GM23248 (cell line): ENCODE data around the gene PROM2. TPM values are rescaled to one million over a fixed set of nuclear protein-coding genes. Genes with fewer than 3 reads are reported as not detected.
A peak's percentile ranks its signal among the peaks of the same experiment; 100 is the strongest.

Experiments
- DNase-seq: peaks from one replicate; pipeline ENCODE4 v3.0.0-alpha.2; 2015
- H2AFZ ChIP-seq: fragments of 200-600 bp; sonication (generic); 2 replicates; pipeline ENCODE4 v1.6.1; 2016; ENCODE audit warnings: antibody characterized with exemption
- H3F3A ChIP-seq: fragments of 200-600 bp; sonication (generic); 2 replicates; pipeline ENCODE4 v1.6.1; 2016; ENCODE audit warnings: mild to moderate bottlenecking, antibody characterized with exemption, mixed run types; ENCODE audit not compliant: insufficient read depth
- H3K27ac ChIP-seq: fragments of 200-600 bp; sonication (generic); 2 replicates; pipeline ENCODE4 v1.5.1; 2016; ENCODE audit warnings: mild to moderate bottlenecking
- H3K27me3 ChIP-seq: fragments of 200-600 bp; sonication (generic); replicated peaks from 2 replicates; pipeline ENCODE4 v1.6.1; 2016; ENCODE audit warnings: mild to moderate bottlenecking; ENCODE audit not compliant: insufficient read depth
- H3K36me3 ChIP-seq: fragments of 200-600 bp; sonication (generic); 2 replicates; pipeline ENCODE4 v1.6.1; 2016; ENCODE audit warnings: low read depth, mild to moderate bottlenecking
- H3K4me1 ChIP-seq: fragments of 200-600 bp; sonication (generic); 2 replicates; pipeline ENCODE4 v1.6.1; 2016; ENCODE audit warnings: mild to moderate bottlenecking; ENCODE audit not compliant: insufficient read depth
- H3K4me2 ChIP-seq: fragments of 200-600 bp; sonication (generic); one replicate; pipeline ENCODE4 v1.6.1; 2016; ENCODE audit warnings: mild to moderate bottlenecking; ENCODE audit not compliant: unreplicated experiment
- H3K4me3 ChIP-seq: fragments of 200-600 bp; sonication (generic); 2 replicates; pipeline ENCODE4 v1.5.1; 2016; ENCODE audit warnings: mild to moderate bottlenecking
- H3K79me2 ChIP-seq: fragments of 200-600 bp; sonication (generic); 2 replicates; pipeline ENCODE4 v1.6.1; 2016; ENCODE audit warnings: mild to moderate bottlenecking; ENCODE audit not compliant: insufficient read depth
- H3K9ac ChIP-seq: fragments of 200-600 bp; sonication (generic); 2 replicates; pipeline ENCODE4 v1.6.1; 2016; ENCODE audit warnings: mild to moderate bottlenecking
- H3K9me2 ChIP-seq: fragments of 200-600 bp; sonication (generic); 2 replicates; pipeline ENCODE4 v1.6.1; 2016; ENCODE audit warnings: mixed run types, mild to moderate bottlenecking, moderate library complexity; ENCODE audit not compliant: insufficient read depth
- H3K9me3 ChIP-seq: fragments of 200-600 bp; sonication (generic); one replicate; pipeline ENCODE4 v1.6.1; 2017; ENCODE audit warnings: low read depth
- H4K20me1 ChIP-seq: fragments of 200-600 bp; sonication (generic); 2 replicates; pipeline ENCODE4 v1.6.0; 2016; ENCODE audit not compliant: insufficient read depth
- EZH2 ChIP-seq: fragments of 200-600 bp; sonication (generic); IDR thresholded peaks from 2 replicates; pipeline ENCODE4 v1.6.1; 2018; ENCODE audit warnings: antibody characterized with exemption, mild to moderate bottlenecking; ENCODE audit not compliant: insufficient read depth, poor library complexity, severe bottlenecking
- EZH2phosphoT487 ChIP-seq: fragments of 200-600 bp; sonication (generic); IDR thresholded peaks from 2 replicates; pipeline ENCODE4 v1.6.1; 2018; ENCODE audit warnings: antibody characterized with exemption, moderate library complexity, mild to moderate bottlenecking, low read depth; ENCODE audit not compliant: insufficient read depth
- WGBS, 2 experiments: methylation state at CpG; one replicate each; pipeline ENCODE4 v1.1.6; 2015 to 2017; ENCODE audit warnings: low lambda C conversion rate in 2 of 2, low coverage in 1 of 2; ENCODE audit errors: missing lambda C conversion rate in 2 of 2; 5-methylcytosine and 5-hydroxymethylcytosine counted together
- in situ Hi-C: fragments of 300-500 bp; cut with MboI; formaldehyde crosslinking; loops from 2 replicates; pipeline ENCODE4 v1.15.0; 2020
- polyA plus RNA-seq: library from polyadenylated mRNA; unstranded; fragments of >200 nt; fragmentation: Nextera tagmentation; extraction: Ambion mirVana; gene quantifications from 2 replicates; pipeline ENCODE4 v1.2.1, GENCODE V29; 2016
- total RNA-seq: library from RNA; depleted of rRNA; stranded (reverse); fragments of >200 nt; shearing (Covaris generic); gene quantifications from 2 replicates; pipeline ENCODE4 v1.2.3, GENCODE V29; 2014

Gene PROM2
- total and polyA plus RNA-seq, 2 experiments from 2014 or later = 0.22 to 0.25 TPM

DNA sequence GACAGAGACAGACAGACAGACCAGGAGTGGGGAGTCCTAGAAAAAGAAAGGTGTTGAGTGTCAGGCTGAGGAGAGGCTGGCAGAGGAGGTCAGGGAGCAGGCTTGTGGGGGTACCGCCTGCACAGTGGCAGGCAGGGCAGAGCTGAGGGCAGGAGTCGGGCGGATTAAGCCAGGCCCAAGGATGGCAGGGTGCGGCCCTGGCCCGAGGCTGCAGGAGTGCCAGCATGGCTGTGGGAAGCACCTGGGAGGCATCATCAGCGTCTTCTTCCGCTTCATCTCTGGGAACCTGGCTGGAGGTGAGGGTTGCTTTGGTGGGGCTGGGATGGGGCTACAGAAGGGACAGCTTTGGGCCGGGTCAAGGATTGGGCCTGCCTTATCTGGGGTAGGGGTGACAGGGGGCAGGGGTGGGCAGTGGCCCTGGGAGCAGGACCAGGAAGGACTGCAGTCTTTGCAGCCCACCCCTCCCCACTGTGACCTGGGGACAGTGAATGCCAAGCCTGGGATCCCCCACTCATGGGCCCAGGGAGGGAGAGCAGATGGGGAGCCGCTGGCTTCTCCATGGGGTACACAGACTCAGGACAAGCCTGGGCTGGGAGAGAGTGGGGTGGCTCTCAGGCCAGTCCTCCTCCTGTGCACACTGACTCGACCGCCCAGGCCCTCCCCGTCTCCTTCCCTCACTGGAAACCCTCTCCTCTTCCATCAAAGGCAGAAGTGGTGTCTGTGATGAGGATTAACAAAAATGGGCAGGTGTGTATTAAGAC is 43.6 kb downstream of the PROM2 start:
- 0 out of 2 replicates have a peak overlapping the region, but pooled peaks have one; percentile 24 for H3K9ac ChIP-seq
- in situ Hi-C loops = no loop called here
- no peaks in the 10 kb centered on the region for H3K36me3 ChIP-seq
- peaks cover 6% of the 10 kb centered on the region; the same call in 1 of the 2 replicates for H3F3A ChIP-seq
- no peaks in the 10 kb centered on the region for H3K9me3 ChIP-seq
- no peaks in the 10 kb centered on the region for H3K27me3 ChIP-seq
- no peak for DNase-seq
- no peaks in the 10 kb centered on the region for H3K79me2 ChIP-seq
- 92% methylated on average over 12 of the region's 12 CpGs for WGBS, 2 experiments
- H3K4me2 ChIP-seq = no peak overlapping the region
- no peak overlapping the region for H3K4me3 ChIP-seq
- no peak overlapping the region for H2AFZ ChIP-seq
- no peak overlapping the region for H3K27ac ChIP-seq
- H4K20me1 ChIP-seq = no peaks in the 10 kb centered on the region
- H3K9me2 ChIP-seq = no peaks in the 10 kb centered on the region
- TF ChIP-seq EZH2phosphoT487 (no peak), EZH2 (no peak)
- peaks cover 23% of the 10 kb centered on the region for H3K4me1 ChIP-seq

DNA sequence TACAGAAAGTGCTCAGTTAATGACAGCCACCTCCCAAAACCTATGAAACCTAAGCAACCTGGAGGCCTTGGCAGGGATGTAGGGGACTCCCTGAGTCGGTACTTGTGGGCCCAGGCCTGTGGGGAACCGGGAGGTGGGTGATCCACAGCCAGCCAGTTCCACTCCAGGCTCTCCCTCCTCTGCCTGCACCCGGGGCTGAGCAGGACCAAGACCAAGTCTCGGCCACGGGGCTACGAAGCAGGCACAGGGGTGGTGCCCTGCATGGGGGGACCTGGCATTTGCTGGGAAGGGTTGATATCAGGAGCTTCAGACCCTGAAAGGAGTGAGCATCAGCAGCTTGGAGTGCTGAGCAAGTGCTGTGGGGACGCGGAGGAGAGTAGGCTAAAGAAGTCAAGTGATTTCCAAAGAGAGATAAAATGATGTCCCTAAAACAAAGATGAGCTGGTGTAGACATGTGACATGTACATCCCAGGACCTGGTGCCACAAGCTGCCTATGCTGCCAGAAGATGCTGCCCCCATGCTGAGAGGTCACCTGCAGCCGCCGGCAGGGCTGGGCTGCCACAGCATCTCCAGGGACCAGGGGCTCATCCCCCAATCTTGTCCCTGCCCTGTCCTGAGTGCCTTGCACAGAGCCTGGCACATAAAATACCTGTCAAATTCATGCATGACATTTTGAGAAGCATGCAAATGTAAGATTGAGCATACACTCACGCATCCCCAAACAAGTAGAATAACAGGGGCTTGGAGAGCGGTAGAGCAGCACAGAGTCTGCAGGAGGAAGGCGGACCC is 44.4 kb downstream of the PROM2 start:
- Histone ChIP-seq H3K4me1 (peaks cover 23% of the 10 kb centered on the region), H3K27ac (no peak overlapping the region), H3K4me3 (no peak overlapping the region), H3K9me3 (no peaks in the 10 kb centered on the region), H4K20me1 (no peaks in the 10 kb centered on the region), H3F3A (peaks cover 6% of the 10 kb centered on the region; the same call in 1 of the 2 replicates), H2AFZ (no peak overlapping the region), H3K36me3 (no peaks in the 10 kb centered on the region), H3K9me2 (no peaks in the 10 kb centered on the region), H3K79me2 (no peaks in the 10 kb centered on the region), H3K4me2 (no peak overlapping the region), H3K9ac (no peak overlapping the region), H3K27me3 (no peaks in the 10 kb centered on the region)
- in situ Hi-C loops = no loop called here
- TF ChIP-seq EZH2phosphoT487 (no peak), EZH2 (no peak)
- WGBS, 2 experiments = 88 to 91% methylated on average over 13 of the region's 13 CpGs
- DNase-seq = no peak

- Histone ChIP-seq H3K4me2 (no peak overlapping the region), H3K4me3 (no peak overlapping the region), H3K79me2 (no peaks in the 10 kb centered on the region), H3K36me3 (no peaks in the 10 kb centered on the region), H4K20me1 (no peaks in the 10 kb centered on the region), H3F3A (peaks cover 6% of the 10 kb centered on the region; the same call in 1 of the 2 replicates), H3K9ac (no peak overlapping the region), H3K27me3 (no peaks in the 10 kb centered on the region), H3K9me2 (no peaks in the 10 kb centered on the region), H3K4me1 (peaks cover 23% of the 10 kb centered on the region), H3K9me3 (no peaks in the 10 kb centered on the region), H2AFZ (no peak overlapping the region), H3K27ac (no peak overlapping the region)
- TF ChIP-seq EZH2phosphoT487 (no peak), EZH2 (no peak)
- WGBS, 2 experiments = 87 to 88% methylated on average over 23 of the region's 23 CpGs
- in situ Hi-C loops = no loop called here
- DNase-seq = no peak
Observed at GRCh38 chr2:95319481-95320343, 45.5 kb downstream of the PROM2 start.

- Histone ChIP-seq H3K36me3 (no peaks in the 10 kb centered on the region), H2AFZ (no peak overlapping the region), H3K9me3 (no peaks in the 10 kb centered on the region), H3K4me3 (no peak overlapping the region), H3K27ac (no peak overlapping the region), H3K4me1 (peaks cover 21% of the 10 kb centered on the region), H3K27me3 (no peaks in the 10 kb centered on the region), H3K79me2 (no peaks in the 10 kb centered on the region), H3K4me2 (no peak overlapping the region), H4K20me1 (no peaks in the 10 kb centered on the region), H3F3A (peaks cover 6% of the 10 kb centered on the region; the same call in 1 of the 2 replicates), H3K9ac (no peak overlapping the region), H3K9me2 (no peaks in the 10 kb centered on the region)
- WGBS, 2 experiments = 73 to 96% methylated on average over 5 to 11 of the region's 11 CpGs
- TF ChIP-seq EZH2phosphoT487 (no peak), EZH2 (no peak)
- in situ Hi-C loops = no loop called here
- DNase-seq = no peak
Observed at GRCh38 chr2:95320344-95320712, 46.1 kb downstream of the PROM2 start.
